Endothelial cell of umbilical vein (primary cell): Measurements from ENCODE around the gene SLCO3A1. TPM values are rescaled to one million over a fixed set of nuclear protein-coding genes. Genes with fewer than 3 reads are reported as not detected.

Experiments used
- BruUV-seq: library from RNA; stranded (reverse); fragments of 400-500 nt; replicated peaks from 2 replicates; lab custom pipeline; 2021; lab: Mats Ljungman, UMichigan
- CTCF ChIA-PET: fragments of 300-600, 350-600 bp; sonication (Branson Sonifier 250); formaldehyde crosslinking; loops from one replicate; lab custom pipeline; 2021; ENCODE audit warnings: antibody characterized with exemption, inconsistent platforms; lab: Charles Lee
- POLR2A ChIA-PET: fragments of 300-600, 350-600 bp; sonication (Branson Sonifier 250); formaldehyde crosslinking; loops from one replicate; lab custom pipeline; 2021; ENCODE audit warnings: antibody characterized with exemption, inconsistent platforms; lab: Charles Lee
- DNase-seq: peaks from one replicate; pipeline ENCODE4 v3.0.0-alpha.2; 2011; ENCODE audit warnings: low read depth, low spot score
- FAIRE-seq: peaks from 2 replicates; lab custom pipeline; 2011; peaks lifted over from hg19 to GRCh38; lab: Jason Lieb, UNC
- H2AFZ ChIP-seq: 2 replicates; pipeline ENCODE4 v1.6.0; 2012; ENCODE audit warnings: low read depth, low read length, control low read depth, inconsistent platforms
- H3K27ac ChIP-seq: 2 replicates; pipeline ENCODE4 v1.5.1; 2011; ENCODE audit warnings: low read depth, mild to moderate bottlenecking, control low read depth, low read length, moderate library complexity; ENCODE audit not compliant: insufficient read depth
- H3K27me3 ChIP-seq, 2 experiments: 2 replicates each; pipeline versions ENCODE4 v1.6.0 to v1.6.1; 2011; ENCODE audit warnings: low read length in 2 of 2, mixed read lengths in 1 of 2; ENCODE audit not compliant: control insufficient read depth in 2 of 2, insufficient read depth in 2 of 2
- H3K36me3 ChIP-seq, 2 experiments: 2 replicates in 1 of 2; 3 replicates in 1 of 2; pipeline ENCODE4 v1.5.1; 2011; ENCODE audit warnings: low read length in 2 of 2, mild to moderate bottlenecking in 1 of 2, moderate library complexity in 1 of 2; ENCODE audit not compliant: control insufficient read depth in 2 of 2, insufficient read depth in 2 of 2; ENCODE audit errors: extremely low read depth in 1 of 2
- H3K4me1 ChIP-seq: 3 replicates; pipeline ENCODE4 v1.5.1; 2011; ENCODE audit warnings: mild to moderate bottlenecking, low read length; ENCODE audit not compliant: control insufficient read depth, insufficient read depth; ENCODE audit errors: extremely low read depth
- H3K4me2 ChIP-seq: 2 replicates; pipeline ENCODE4 v1.6.1; 2011; ENCODE audit warnings: low read length, control low read depth, mixed read lengths; ENCODE audit not compliant: insufficient read depth
- H3K4me3 ChIP-seq, 3 experiments: fragments of 200-600 bp in 1 of 3; sonication (generic), shearing (Covaris generic) in 1 of 3; replicated peaks in 1 of 3; 2 replicates each; pipeline ENCODE4 v1.5.1; 2011 to 2016; ENCODE audit warnings: control low read depth in 3 of 3, low read length in 3 of 3, mild to moderate bottlenecking in 2 of 3, inconsistent platforms in 1 of 3, low read depth in 1 of 3, moderate library complexity in 1 of 3; ENCODE audit not compliant: insufficient read depth in 1 of 3
- H3K79me2 ChIP-seq: 2 replicates; pipeline ENCODE4 v1.6.0; 2012; ENCODE audit warnings: low read length, inconsistent platforms; ENCODE audit not compliant: control insufficient read depth, insufficient read depth
- H3K9ac ChIP-seq: replicated peaks from 2 replicates; pipeline ENCODE3; 2011; ENCODE audit warnings: low read length, control low read depth; ENCODE audit not compliant: insufficient read depth; ENCODE audit errors: extremely low read depth
- H3K9me1 ChIP-seq: replicated peaks from 3 replicates; pipeline ENCODE4 v1.6.0; 2011; ENCODE audit warnings: mild to moderate bottlenecking, low read length; ENCODE audit not compliant: control insufficient read depth, insufficient read depth; ENCODE audit errors: extremely low read depth
- H3K9me3 ChIP-seq: replicated peaks from 2 replicates; pipeline ENCODE4 v1.5.1; 2012; ENCODE audit warnings: low read length, inconsistent platforms; ENCODE audit not compliant: control insufficient read depth, insufficient read depth
- H4K20me1 ChIP-seq: replicated peaks from 2 replicates; pipeline ENCODE3; 2011; ENCODE audit warnings: mild to moderate bottlenecking, low read length; ENCODE audit not compliant: control insufficient read depth, insufficient read depth; ENCODE audit errors: extremely low read depth
- CTCF ChIP-seq, 2 donors: IDR thresholded peaks; 1 replicate in 1 of 2; 2 replicates in 1 of 2; pipeline ENCODE4 v1.5.1; 2011; ENCODE audit warnings: low read length in 2 of 2, mild to moderate bottlenecking in 2 of 2, moderate library complexity in 2 of 2, control low read depth in 1 of 2, inconsistent platforms in 1 of 2, low read depth in 1 of 2; ENCODE audit not compliant: insufficient read depth in 1 of 2; ENCODE audit errors: extremely low read depth in 1 of 2
- EZH2 ChIP-seq: IDR thresholded peaks from 2 replicates; pipeline ENCODE4 v1.6.1; 2012; ENCODE audit warnings: borderline replicate concordance, low read depth, mild to moderate bottlenecking, moderate library complexity, low read length, inconsistent platforms; ENCODE audit not compliant: severe bottlenecking
- FOS ChIP-seq: IDR thresholded peaks from 2 replicates; pipeline ENCODE4 v1.6.1; 2011; ENCODE audit warnings: mild to moderate bottlenecking, low read length, moderate library complexity, borderline replicate concordance; ENCODE audit not compliant: insufficient read depth
- GATA2 ChIP-seq: IDR thresholded peaks from 2 replicates; pipeline ENCODE4 v1.7.0; 2011; ENCODE audit warnings: low read depth, mild to moderate bottlenecking, moderate library complexity, mixed read lengths, low read length; ENCODE audit not compliant: insufficient read length, insufficient read depth
- MAX ChIP-seq: IDR thresholded peaks from 2 replicates; pipeline ENCODE4 v1.6.1; 2011; ENCODE audit not compliant: insufficient read depth, insufficient read length
- MYC ChIP-seq: IDR thresholded peaks from one replicate; pipeline ENCODE4 v1.6.1; 2011; ENCODE audit warnings: mild to moderate bottlenecking, low read depth, low read length
- dilution Hi-C: fragments of 300-500 bp; cut with MboI; formaldehyde crosslinking; loops from one replicate; pipeline ENCODE4 v1.15.0; 2019; ENCODE audit warnings: low sequenced_read_pairs; ENCODE audit not compliant: extremely low pct_ligation_motif_present
- intact Hi-C: fragments of 100-400 bp; cut with micrococcal nuclease; formaldehyde crosslinking; loops from one replicate; pipeline ENCODE4 v1.10.0; 2022
- polyA plus RNA-seq, 4 experiments: library from polyadenylated mRNA; depleted of rRNA in 3 of 4; stranded (reverse) in 3 of 4; unstranded in 1 of 4; fragments of >200 nt; gene quantifications; 2 replicates each; pipeline versions ENCODE4 v1.2.1 to v1.2.3, GENCODE V29; 2011 to 2012; ENCODE audit warnings: missing spikeins in 1 of 4
- total RNA-seq: library from RNA; stranded (reverse); gene quantifications from 2 replicates; pipeline ENCODE4 v1.2.3, GENCODE V29; 2021

SLCO3A1 gene
- total and polyA plus RNA-seq, 2 donors (not counting 3 experiments of a cell fraction or from before 2014, with no cell fraction given): 0.88 to 0.92 TPM

GRCh38 chr15:91857772-91858171, 4.3 kb downstream of the SLCO3A1 start:
- Histone ChIP-seq H3K79me2 (no peaks in the 10 kb centered on the region), H3K4me2 (no peak overlapping the region), H3K9me1 (no peaks in the 10 kb centered on the region)

GRCh38 chr15:91860498-91860897, 7.0 kb downstream of the SLCO3A1 start:
- Histone ChIP-seq H3K4me1 (no peaks in the 10 kb centered on the region), H3K9me1 (no peaks in the 10 kb centered on the region), H3K4me3 (no peak overlapping the region), H3K27ac (no peak overlapping the region), H3K27me3 (no peaks in the 10 kb centered on the region), H3K79me2 (no peaks in the 10 kb centered on the region), H2AFZ (no peak overlapping the region), H3K4me2 (no peak overlapping the region), H3K36me3 (no peaks in the 10 kb centered on the region), H3K9me3 (no peaks in the 10 kb centered on the region), H4K20me1 (no peaks in the 10 kb centered on the region), H3K9ac (no peak overlapping the region)
- POLR2A ChIA-PET: no interaction called here
- no peak for DNase-seq
- no peak for FAIRE-seq
- CTCF ChIA-PET: no interaction called here
- no peak for TF ChIP-seq GATA2
- TF ChIP-seq EZH2: no peak
- no peak for TF ChIP-seq FOS
- TF ChIP-seq MAX: no peak
- TF ChIP-seq CTCF (IDR thresholded peaks at IDR 0.05; ENCODE audit: extremely low read depth in 1 of 2, insufficient read depth in 1 of 2, low read depth in 1 of 2, low read length in 2 of 2): no peak
- BruUV-seq: no TSS peak
- intact Hi-C loops: no loop called here
- dilution Hi-C loops: no loop called here

More at GRCh38 chr15:91857772-91858171, 4.3 kb downstream of the SLCO3A1 start:
- ChIA-PET CTCF (no interaction called here), POLR2A (no interaction called here)
- no peaks in the 10 kb centered on the region for H3K4me1 ChIP-seq
- H4K20me1 ChIP-seq: no peaks in the 10 kb centered on the region
- no peak overlapping the region for H3K9ac ChIP-seq
- peaks cover 9 to 10% of the 10 kb centered on the region in 2 experiments for H3K27me3 ChIP-seq
- H3K36me3 ChIP-seq: no peaks in the 10 kb centered on the region
- no peak overlapping the region for H3K4me3 ChIP-seq
- dilution Hi-C loops (no loop called here), intact Hi-C loops (no loop called here)
- BruUV-seq: no TSS peak
- H3K9me3 ChIP-seq: no peaks in the 10 kb centered on the region
- no peak for FAIRE-seq
- no peak overlapping the region for H2AFZ ChIP-seq
- no peak for TF ChIP-seq MYC
- DNase-seq: no peak
- H3K27ac ChIP-seq: no peak overlapping the region
